GM21786 (cell line): ENCODE measurements around the gene TMTC2.

Experiments
- ATAC-seq: cut with Tn5 transposase; IDR thresholded peaks from one replicate; pipeline ENCODE4 v1.9.1; 2021; ENCODE audit not compliant: unreplicated experiment

The TMTC2 gene

GRCh38 chr12:82686168-82687020 lies at the start of gene TMTC2:
TSS of gene TMTC2 (plus strand) at chr12:82686906.
- ATAC-seq: peak; percentile 82

DNA sequence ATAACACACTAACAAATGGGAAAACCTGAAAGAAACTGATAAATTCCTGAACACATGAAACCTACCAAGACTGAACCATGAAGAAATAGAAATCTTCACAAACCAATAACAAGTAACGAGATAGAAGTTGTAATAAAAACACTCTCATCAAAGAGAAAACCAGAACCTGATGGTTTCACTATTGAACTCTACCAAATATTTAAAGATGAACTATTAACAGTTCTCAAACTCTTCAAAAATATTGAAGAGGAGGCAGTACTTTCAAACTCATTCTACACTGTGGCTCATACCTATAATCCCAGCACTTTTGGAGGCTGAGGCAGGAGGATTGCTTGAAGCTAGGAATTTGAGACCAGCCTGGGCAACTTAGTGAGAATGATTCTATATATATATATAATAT lies 48.4 kb upstream of the TMTC2 start:
- peak; percentile 58 for ATAC-seq

GRCh38 chr12:82644896-82645295 lies 41.8 kb upstream of the TMTC2 start:
- no peak for ATAC-seq

- ATAC-seq: no peak
These were observed 41.3 kb upstream of the TMTC2 start for GRCh38 chr12:82645414-82645813.

GRCh38 chr12:82647853-82648252 lies 38.9 kb upstream of the TMTC2 start:
- ATAC-seq: no peak

- peak; percentile 35 for ATAC-seq
These were observed 38.3 kb upstream of the TMTC2 start for GRCh38 chr12:82648259-82648909.

GRCh38 chr12:82650627-82651337 lies 35.9 kb upstream of the TMTC2 start:
- ATAC-seq: peak; percentile 86

- no peak for ATAC-seq
These were observed 35.2 kb upstream of the TMTC2 start for GRCh38 chr12:82651489-82651888.

DNA sequence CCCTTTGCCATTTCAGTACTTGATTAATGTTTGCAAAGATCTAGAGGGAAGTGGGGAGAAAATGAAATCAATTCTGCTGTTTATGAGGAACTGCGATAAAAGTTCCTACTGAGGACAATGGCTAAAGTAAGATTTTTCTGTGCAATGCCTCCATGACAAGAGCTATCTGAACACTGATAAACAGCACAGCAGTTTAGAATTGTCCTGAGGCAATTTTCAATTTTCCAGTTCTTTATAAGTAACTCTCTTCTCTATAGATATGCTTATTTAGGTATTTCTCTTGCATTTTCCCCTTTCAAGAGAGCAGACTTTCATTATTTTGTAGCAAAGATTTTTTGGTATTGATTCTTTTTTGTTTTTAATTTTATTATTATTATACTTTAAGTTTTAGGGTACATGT lies 34.6 kb upstream of the TMTC2 start:
- ATAC-seq: no peak

GRCh38 chr12:82655751-82656150 lies 31.0 kb upstream of the TMTC2 start:
- no peak for ATAC-seq

GRCh38 chr12:82659343-82660207 lies 27.1 kb upstream of the TMTC2 start:
- no peak for ATAC-seq

GRCh38 chr12:82660541-82661325 lies 26.0 kb upstream of the TMTC2 start:
- ATAC-seq: no peak

- ATAC-seq: no peak
These were observed 22.8 kb upstream of the TMTC2 start for GRCh38 chr12:82663893-82664292.

GRCh38 chr12:82665142-82665923 lies 21.4 kb upstream of the TMTC2 start:
- no peak for ATAC-seq

DNA sequence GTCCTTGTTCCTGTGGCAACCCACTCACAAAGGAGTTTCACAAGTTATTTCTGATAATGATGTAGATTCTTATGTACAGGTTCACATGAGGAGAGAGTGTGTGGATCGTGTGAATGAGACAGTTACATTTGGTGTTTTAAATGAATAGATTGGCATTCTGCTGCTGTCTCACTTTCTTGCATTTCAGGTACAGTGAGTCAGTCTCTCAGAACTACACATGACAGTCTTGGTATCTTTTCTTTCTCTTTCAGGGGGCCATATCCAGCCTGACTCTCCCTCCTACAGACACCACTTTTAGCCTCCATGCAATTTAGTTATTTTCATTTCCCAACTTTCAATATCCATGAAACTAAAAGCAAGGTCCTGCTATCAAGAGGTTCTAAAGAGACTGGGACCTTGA lies 19.9 kb upstream of the TMTC2 start:
- ATAC-seq: no peak

DNA sequence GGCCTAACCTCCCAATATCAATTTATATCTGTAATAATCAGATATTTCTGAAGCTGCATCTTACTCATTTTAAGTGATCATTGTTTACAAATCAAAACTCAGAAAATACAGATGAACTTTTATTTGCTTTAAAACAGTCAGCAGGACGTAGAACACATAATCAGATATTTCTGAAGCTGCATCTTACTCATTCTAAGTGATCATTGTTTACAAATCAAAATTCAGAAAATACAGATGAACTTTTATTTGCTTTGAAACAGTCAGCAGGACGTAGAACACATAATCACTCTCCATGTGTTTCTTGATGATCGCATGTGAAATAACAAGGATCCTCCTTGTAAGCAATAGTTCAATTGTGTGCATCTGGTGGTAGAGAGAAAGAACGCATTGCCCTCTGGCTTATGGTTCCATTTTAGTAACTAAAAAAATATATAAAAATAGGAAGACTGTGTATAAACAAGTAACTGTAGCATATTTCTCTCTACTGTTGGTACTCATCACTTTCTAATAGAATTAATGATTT lies 15.0 kb upstream of the TMTC2 start:
- ATAC-seq: no peak

- ATAC-seq: no peak
These were observed 13.8 kb upstream of the TMTC2 start for GRCh38 chr12:82672811-82673495.

GRCh38 chr12:82673698-82674097 lies 13.0 kb upstream of the TMTC2 start:
- ATAC-seq: no peak
